Endothelial cell of umbilical vein (primary cell): ENCODE results near the gene SLC12A3. TPM values are rescaled to one million over a fixed set of nuclear protein-coding genes. Genes with fewer than 3 reads are reported as not detected.

ENCODE experiments used
- BruUV-seq: library from RNA; stranded (reverse); fragments of 400-500 nt; replicated peaks from 2 replicates; lab custom pipeline; 2021; lab: Mats Ljungman, UMichigan
- CTCF ChIA-PET: fragments of 300-600, 350-600 bp; sonication (Branson Sonifier 250); formaldehyde crosslinking; loops from one replicate; lab custom pipeline; 2021; ENCODE audit warnings: antibody characterized with exemption, inconsistent platforms; lab: Charles Lee
- POLR2A ChIA-PET: fragments of 300-600, 350-600 bp; sonication (Branson Sonifier 250); formaldehyde crosslinking; loops from one replicate; lab custom pipeline; 2021; ENCODE audit warnings: antibody characterized with exemption, inconsistent platforms; lab: Charles Lee
- DNase-seq: peaks from one replicate; pipeline ENCODE4 v3.0.0-alpha.2; 2011; ENCODE audit warnings: low read depth, low spot score
- FAIRE-seq: peaks from 2 replicates; lab custom pipeline; 2011; peaks lifted over from hg19 to GRCh38; lab: Jason Lieb, UNC
- H2AFZ ChIP-seq: 2 replicates; pipeline ENCODE4 v1.6.0; 2012; ENCODE audit warnings: low read depth, low read length, control low read depth, inconsistent platforms
- H3K27ac ChIP-seq: 2 replicates; pipeline ENCODE4 v1.5.1; 2011; ENCODE audit warnings: low read depth, mild to moderate bottlenecking, control low read depth, low read length, moderate library complexity; ENCODE audit not compliant: insufficient read depth
- H3K27me3 ChIP-seq, 2 experiments: 2 replicates each; pipeline versions ENCODE4 v1.6.0 to v1.6.1; 2011; ENCODE audit warnings: low read length in 2 of 2, mixed read lengths in 1 of 2; ENCODE audit not compliant: control insufficient read depth in 2 of 2, insufficient read depth in 2 of 2
- H3K36me3 ChIP-seq, 2 experiments: 2 replicates in 1 of 2; 3 replicates in 1 of 2; pipeline ENCODE4 v1.5.1; 2011; ENCODE audit warnings: low read length in 2 of 2, mild to moderate bottlenecking in 1 of 2, moderate library complexity in 1 of 2; ENCODE audit not compliant: control insufficient read depth in 2 of 2, insufficient read depth in 2 of 2; ENCODE audit errors: extremely low read depth in 1 of 2
- H3K4me1 ChIP-seq: 3 replicates; pipeline ENCODE4 v1.5.1; 2011; ENCODE audit warnings: mild to moderate bottlenecking, low read length; ENCODE audit not compliant: control insufficient read depth, insufficient read depth; ENCODE audit errors: extremely low read depth
- H3K4me2 ChIP-seq: 2 replicates; pipeline ENCODE4 v1.6.1; 2011; ENCODE audit warnings: low read length, control low read depth, mixed read lengths; ENCODE audit not compliant: insufficient read depth
- H3K4me3 ChIP-seq, 3 experiments: fragments of 200-600 bp in 1 of 3; sonication (generic), shearing (Covaris generic) in 1 of 3; replicated peaks in 1 of 3; 2 replicates each; pipeline ENCODE4 v1.5.1; 2011 to 2016; ENCODE audit warnings: control low read depth in 3 of 3, low read length in 3 of 3, mild to moderate bottlenecking in 2 of 3, inconsistent platforms in 1 of 3, low read depth in 1 of 3, moderate library complexity in 1 of 3; ENCODE audit not compliant: insufficient read depth in 1 of 3
- H3K79me2 ChIP-seq: 2 replicates; pipeline ENCODE4 v1.6.0; 2012; ENCODE audit warnings: low read length, inconsistent platforms; ENCODE audit not compliant: control insufficient read depth, insufficient read depth
- H3K9ac ChIP-seq: replicated peaks from 2 replicates; pipeline ENCODE3; 2011; ENCODE audit warnings: low read length, control low read depth; ENCODE audit not compliant: insufficient read depth; ENCODE audit errors: extremely low read depth
- H3K9me1 ChIP-seq: replicated peaks from 3 replicates; pipeline ENCODE4 v1.6.0; 2011; ENCODE audit warnings: mild to moderate bottlenecking, low read length; ENCODE audit not compliant: control insufficient read depth, insufficient read depth; ENCODE audit errors: extremely low read depth
- H3K9me3 ChIP-seq: replicated peaks from 2 replicates; pipeline ENCODE4 v1.5.1; 2012; ENCODE audit warnings: low read length, inconsistent platforms; ENCODE audit not compliant: control insufficient read depth, insufficient read depth
- H4K20me1 ChIP-seq: replicated peaks from 2 replicates; pipeline ENCODE3; 2011; ENCODE audit warnings: mild to moderate bottlenecking, low read length; ENCODE audit not compliant: control insufficient read depth, insufficient read depth; ENCODE audit errors: extremely low read depth
- CTCF ChIP-seq, 2 donors: IDR thresholded peaks; 1 replicate in 1 of 2; 2 replicates in 1 of 2; pipeline ENCODE4 v1.5.1; 2011; ENCODE audit warnings: low read length in 2 of 2, mild to moderate bottlenecking in 2 of 2, moderate library complexity in 2 of 2, control low read depth in 1 of 2, inconsistent platforms in 1 of 2, low read depth in 1 of 2; ENCODE audit not compliant: insufficient read depth in 1 of 2; ENCODE audit errors: extremely low read depth in 1 of 2
- EZH2 ChIP-seq: IDR thresholded peaks from 2 replicates; pipeline ENCODE4 v1.6.1; 2012; ENCODE audit warnings: borderline replicate concordance, low read depth, mild to moderate bottlenecking, moderate library complexity, low read length, inconsistent platforms; ENCODE audit not compliant: severe bottlenecking
- FOS ChIP-seq: IDR thresholded peaks from 2 replicates; pipeline ENCODE4 v1.6.1; 2011; ENCODE audit warnings: mild to moderate bottlenecking, low read length, moderate library complexity, borderline replicate concordance; ENCODE audit not compliant: insufficient read depth
- GATA2 ChIP-seq: IDR thresholded peaks from 2 replicates; pipeline ENCODE4 v1.7.0; 2011; ENCODE audit warnings: low read depth, mild to moderate bottlenecking, moderate library complexity, mixed read lengths, low read length; ENCODE audit not compliant: insufficient read length, insufficient read depth
- JUN ChIP-seq: IDR thresholded peaks from 2 replicates; pipeline ENCODE4 v1.6.1; 2011; ENCODE audit warnings: borderline replicate concordance, low read depth; ENCODE audit not compliant: insufficient read length, insufficient read depth
- MAX ChIP-seq: IDR thresholded peaks from 2 replicates; pipeline ENCODE4 v1.6.1; 2011; ENCODE audit not compliant: insufficient read depth, insufficient read length
- MYC ChIP-seq: IDR thresholded peaks from one replicate; pipeline ENCODE4 v1.6.1; 2011; ENCODE audit warnings: mild to moderate bottlenecking, low read depth, low read length
- POLR2A ChIP-seq: IDR thresholded peaks from 2 replicates; pipeline ENCODE4 v1.6.1; 2012; ENCODE audit warnings: low read depth, mild to moderate bottlenecking, control low read depth, low read length
- POLR2AphosphoS5 ChIP-seq: IDR thresholded peaks from 2 replicates; pipeline ENCODE4 v1.6.1; 2012; ENCODE audit warnings: low read depth, mild to moderate bottlenecking, control low read depth, low read length, moderate library complexity; ENCODE audit not compliant: insufficient read depth
- dilution Hi-C: fragments of 300-500 bp; cut with MboI; formaldehyde crosslinking; loops from one replicate; pipeline ENCODE4 v1.15.0; 2019; ENCODE audit warnings: low sequenced_read_pairs; ENCODE audit not compliant: extremely low pct_ligation_motif_present
- intact Hi-C: fragments of 100-400 bp; cut with micrococcal nuclease; formaldehyde crosslinking; loops from one replicate; pipeline ENCODE4 v1.10.0; 2022
- polyA plus RNA-seq, 4 experiments: library from polyadenylated mRNA; depleted of rRNA in 3 of 4; stranded (reverse) in 3 of 4; unstranded in 1 of 4; fragments of >200 nt; gene quantifications; 2 replicates each; pipeline versions ENCODE4 v1.2.1 to v1.2.3, GENCODE V29; 2011 to 2012; ENCODE audit warnings: missing spikeins in 1 of 4
- total RNA-seq: library from RNA; stranded (reverse); gene quantifications from 2 replicates; pipeline ENCODE4 v1.2.3, GENCODE V29; 2021

SLC12A3 gene
- total and polyA plus RNA-seq, 2 donors (not counting 3 experiments of a cell fraction or from before 2014, with no cell fraction given) = not detected

GRCh38 chr16:56898847-56899246 is 33.8 kb downstream of the SLC12A3 start:
- DNase-seq = no peak
- no peaks in the 10 kb centered on the region for H3K4me1 ChIP-seq
- no peak for TF ChIP-seq JUN
- TF ChIP-seq FOS = no peak
- no peak for TF ChIP-seq EZH2
- no peak for TF ChIP-seq GATA2
- TF ChIP-seq POLR2AphosphoS5 = no peak
- no peak for TF ChIP-seq CTCF (IDR thresholded peaks at IDR 0.05; ENCODE audit: extremely low read depth in 1 of 2, insufficient read depth in 1 of 2, low read depth in 1 of 2, low read length in 2 of 2)
- TF ChIP-seq MYC = no peak
- no peak for TF ChIP-seq MAX
- TF ChIP-seq POLR2A = no peak
- H4K20me1 ChIP-seq = no peaks in the 10 kb centered on the region
- H3K27ac ChIP-seq = no peak overlapping the region
- dilution Hi-C loops (no loop called here), intact Hi-C loops (no loop called here)
- H3K4me2 ChIP-seq = no peak overlapping the region
- H3K36me3 ChIP-seq = no peaks in the 10 kb centered on the region
- ChIA-PET POLR2A (no interaction called here), CTCF (no interaction called here)
- H3K9me3 ChIP-seq = no peaks in the 10 kb centered on the region
- H3K9me1 ChIP-seq = no peaks in the 10 kb centered on the region
- H3K27me3 ChIP-seq = no peaks in the 10 kb centered on the region
- H3K4me3 ChIP-seq = no peak overlapping the region
- BruUV-seq = no TSS peak
- no peaks in the 10 kb centered on the region for H3K79me2 ChIP-seq
- no peak overlapping the region for H2AFZ ChIP-seq
- no peak for FAIRE-seq
- no peak overlapping the region for H3K9ac ChIP-seq
